ENCODE measurements around the gene CA10.

The CA10 gene

GRCh38 chr17:51651513-51652298, 506.8 kb downstream of the CA10 start:
- DNase-seq (ENCODE audit: low read depth in 2 of 2), result no peak

GRCh38 chr17:51650772-51651171, 507.7 kb downstream of the CA10 start:
- DNase-seq (ENCODE audit: low read depth in 2 of 2), result no peak

- DNase-seq (ENCODE audit: low read depth in 2 of 2), result no peak
Observed at GRCh38 chr17:51650202-51650601, 508.3 kb downstream of the CA10 start.

GRCh38 chr17:51647826-51648225, 510.7 kb downstream of the CA10 start:
- DNase-seq (ENCODE audit: low read depth in 2 of 2), result no peak

- no peak for DNase-seq (ENCODE audit: low read depth in 2 of 2)
Observed at GRCh38 chr17:51647067-51647466, 511.4 kb downstream of the CA10 start.

- no peak for DNase-seq (ENCODE audit: low read depth in 2 of 2)
Observed at GRCh38 chr17:51646539-51646938, 512.0 kb downstream of the CA10 start.

- DNase-seq (ENCODE audit: low read depth in 2 of 2), result no peak
Observed at GRCh38 chr17:51645056-51645455, 513.5 kb downstream of the CA10 start.

GRCh38 chr17:51643702-51644490, 514.6 kb downstream of the CA10 start:
- DNase-seq (ENCODE audit: low read depth in 2 of 2), result no peak

- DNase-seq (ENCODE audit: low read depth in 2 of 2), result no peak
Observed at GRCh38 chr17:51642029-51642428, 516.5 kb downstream of the CA10 start.

- DNase-seq (ENCODE audit: low read depth in 2 of 2), result no peak
Observed at GRCh38 chr17:51640108-51640622, 518.3 kb downstream of the CA10 start.

- DNase-seq (ENCODE audit: low read depth in 2 of 2), result no peak
Observed at GRCh38 chr17:51638971-51639370, 519.5 kb downstream of the CA10 start.

GRCh38 chr17:51636291-51636690, 522.2 kb downstream of the CA10 start:
- DNase-seq (ENCODE audit: low read depth in 2 of 2), result no peak

- DNase-seq (ENCODE audit: low read depth in 2 of 2), result no peak
Observed at GRCh38 chr17:51630101-51630671, 528.3 kb downstream of the CA10 start.

GRCh38 chr17:51629232-51629631, 529.3 kb downstream of the CA10 start:
- no peak for DNase-seq (ENCODE audit: low read depth in 2 of 2)

GRCh38 chr17:51627779-51628178, 530.7 kb downstream of the CA10 start:
- DNase-seq (ENCODE audit: low read depth in 2 of 2), result no peak

GRCh38 chr17:51618476-51618875, 540.0 kb downstream of the CA10 start:
- no peak for DNase-seq (ENCODE audit: low read depth in 2 of 2)

GRCh38 chr17:51617986-51618385, 540.5 kb downstream of the CA10 start:
- DNase-seq (ENCODE audit: low read depth in 2 of 2), result no peak

- DNase-seq (ENCODE audit: low read depth in 2 of 2), result no peak
Observed at GRCh38 chr17:51613255-51613654, 545.3 kb downstream of the CA10 start.

- no peak for DNase-seq (ENCODE audit: low read depth in 2 of 2)
Observed at GRCh38 chr17:51612692-51613091, 545.8 kb downstream of the CA10 start.

- no peak for DNase-seq (ENCODE audit: low read depth in 2 of 2)
Observed at GRCh38 chr17:51611585-51611984, 546.9 kb downstream of the CA10 start.

GRCh38 chr17:51610834-51611233, 547.7 kb downstream of the CA10 start:
- DNase-seq (ENCODE audit: low read depth in 2 of 2), result no peak

GRCh38 chr17:51610155-51610554, 548.4 kb downstream of the CA10 start:
- DNase-seq (ENCODE audit: low read depth in 2 of 2), result no peak
